Endodermal cell (in vitro differentiated cells): ENCODE measurements around the gene TINCR. TPM values are rescaled to one million over a fixed set of nuclear protein-coding genes. Genes with fewer than 3 reads are reported as not detected.

Experiments
- DNase-seq: peaks from one replicate; pipeline ENCODE4 v3.0.0-alpha.2; 2017
- H3K27ac ChIP-seq: 2 replicates; pipeline ENCODE4 v1.5.1; 2013; ENCODE audit warnings: mild to moderate bottlenecking, low read depth, low read length, moderate library complexity
- H3K27me3 ChIP-seq: 2 replicates; pipeline ENCODE4 v1.6.1; 2013; ENCODE audit warnings: mild to moderate bottlenecking, low read length, moderate library complexity; ENCODE audit not compliant: insufficient read depth, control insufficient read depth, poor library complexity, severe bottlenecking
- H3K36me3 ChIP-seq: 2 replicates; pipeline ENCODE4 v1.7.0; 2013; ENCODE audit warnings: mild to moderate bottlenecking, low read length, moderate library complexity; ENCODE audit not compliant: control insufficient read depth, insufficient read depth
- H3K4me1 ChIP-seq: one replicate; pipeline ENCODE4 v1.7.0; 2013; ENCODE audit warnings: low read length; ENCODE audit not compliant: control insufficient read depth, insufficient read depth
- H3K4me3 ChIP-seq: 2 replicates; pipeline ENCODE4 v1.5.1; 2013; ENCODE audit warnings: mild to moderate bottlenecking, low read length, moderate library complexity
- H3K9ac ChIP-seq: 2 replicates; pipeline ENCODE4 v1.6.1; 2013; ENCODE audit warnings: mild to moderate bottlenecking, low read length, moderate library complexity; ENCODE audit not compliant: poor library complexity, severe bottlenecking; ENCODE audit errors: extremely low read depth
- H3K9me3 ChIP-seq: 2 replicates; pipeline ENCODE4 v1.6.1; 2013; ENCODE audit warnings: mild to moderate bottlenecking, low read length, moderate library complexity; ENCODE audit not compliant: control insufficient read depth
- H3K27ac Mint-ChIP-seq: 2 replicates; pipeline ENCODE4 v1.8.0; 2020; ENCODE audit warnings: mixed read lengths
- H3K27me3 Mint-ChIP-seq: 2 replicates; pipeline ENCODE4 v1.8.0; 2021; ENCODE audit warnings: mild to moderate bottlenecking, mixed read lengths; ENCODE audit not compliant: insufficient read depth
- H3K36me3 Mint-ChIP-seq: 2 replicates; pipeline ENCODE4 v1.8.0; 2020; ENCODE audit warnings: low read depth, mixed read lengths
- H3K4me1 Mint-ChIP-seq: 2 replicates; pipeline ENCODE4 v1.8.0; 2020; ENCODE audit warnings: mixed read lengths
- H3K4me3 Mint-ChIP-seq: 2 replicates; pipeline ENCODE4 v1.8.0; 2020; ENCODE audit warnings: mild to moderate bottlenecking, moderate library complexity, mixed read lengths
- H3K9me3 Mint-ChIP-seq: 2 replicates; pipeline ENCODE4 v1.8.0; 2020; ENCODE audit warnings: mild to moderate bottlenecking, mixed read lengths
- WGBS, 2 experiments: methylation state at CpG; one replicate each; pipeline versions ENCODE4 v1.1.5 to v1.1.7; 2013; ENCODE audit warnings: missing lambda C conversion rate in 2 of 2, mixed read lengths in 1 of 2; ENCODE audit not compliant: insufficient coverage in 1 of 2, insufficient read length in 1 of 2; 5-methylcytosine and 5-hydroxymethylcytosine counted together
- total RNA-seq, 2 donors: library from RNA; stranded (reverse); fragmentation: NEBNext Ultra II Directional in 1 of 2; extraction: Animal tissue kit (Norgen Biotek cat#: 25700) in 1 of 2; gene quantifications; 2 replicates in 1 of 2; 3 replicates in 1 of 2; pipeline ENCODE4 v1.2.1, GENCODE V29; 2021
- TF ChIP-seq, protein P1 (sequence below): fragments of 200-600 bp; sonication (generic); conservative IDR thresholded peaks from 2 replicates; pipeline ENCODE4 v1.5.0; 2021; ENCODE audit warnings: antibody characterized with exemption, mild to moderate bottlenecking

The TINCR gene
- total RNA-seq, 2 donors from 2014 or later: 0.53 to 1.2 TPM

DNA sequence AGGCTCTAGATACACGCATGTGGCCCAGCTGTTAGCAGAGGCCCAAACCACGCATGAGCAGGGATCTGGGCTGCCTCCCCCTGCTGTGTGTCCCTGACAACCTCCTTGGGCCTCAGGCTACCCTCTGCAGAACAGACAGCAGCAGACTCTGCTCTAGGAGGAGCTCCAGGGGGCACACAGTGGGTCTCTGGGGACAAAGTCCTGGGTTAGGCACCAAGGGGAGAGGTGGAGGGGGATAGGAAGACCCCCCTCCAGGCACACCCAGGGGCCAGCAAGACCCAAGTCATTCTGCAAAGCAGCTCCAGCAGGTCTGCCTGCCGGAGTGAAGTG lies 8.0 kb downstream of the TINCR start:
- H3K4me3 ChIP-seq: no peak overlapping the region
- H3K9ac ChIP-seq: no peak overlapping the region
- TF ChIP-seq, protein P1, sequence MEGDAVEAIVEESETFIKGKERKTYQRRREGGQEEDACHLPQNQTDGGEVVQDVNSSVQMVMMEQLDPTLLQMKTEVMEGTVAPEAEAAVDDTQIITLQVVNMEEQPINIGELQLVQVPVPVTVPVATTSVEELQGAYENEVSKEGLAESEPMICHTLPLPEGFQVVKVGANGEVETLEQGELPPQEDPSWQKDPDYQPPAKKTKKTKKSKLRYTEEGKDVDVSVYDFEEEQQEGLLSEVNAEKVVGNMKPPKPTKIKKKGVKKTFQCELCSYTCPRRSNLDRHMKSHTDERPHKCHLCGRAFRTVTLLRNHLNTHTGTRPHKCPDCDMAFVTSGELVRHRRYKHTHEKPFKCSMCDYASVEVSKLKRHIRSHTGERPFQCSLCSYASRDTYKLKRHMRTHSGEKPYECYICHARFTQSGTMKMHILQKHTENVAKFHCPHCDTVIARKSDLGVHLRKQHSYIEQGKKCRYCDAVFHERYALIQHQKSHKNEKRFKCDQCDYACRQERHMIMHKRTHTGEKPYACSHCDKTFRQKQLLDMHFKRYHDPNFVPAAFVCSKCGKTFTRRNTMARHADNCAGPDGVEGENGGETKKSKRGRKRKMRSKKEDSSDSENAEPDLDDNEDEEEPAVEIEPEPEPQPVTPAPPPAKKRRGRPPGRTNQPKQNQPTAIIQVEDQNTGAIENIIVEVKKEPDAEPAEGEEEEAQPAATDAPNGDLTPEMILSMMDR: no peak
- H3K4me1 Mint-ChIP-seq: no peaks in the 10 kb centered on the region
- peaks cover 20% of the 10 kb centered on the region for H3K27me3 Mint-ChIP-seq
- no peaks in the 10 kb centered on the region for H3K9me3 ChIP-seq
- no peak overlapping the region for H3K4me3 Mint-ChIP-seq
- no peaks in the 10 kb centered on the region for H3K4me1 ChIP-seq
- H3K27ac Mint-ChIP-seq: no peak overlapping the region
- peak overlapping the region; percentile 38 for H3K27ac ChIP-seq
- no peaks in the 10 kb centered on the region for H3K36me3 Mint-ChIP-seq
- DNase-seq: no peak
- H3K36me3 ChIP-seq: no peaks in the 10 kb centered on the region
- WGBS, 2 experiments: 76 to 79% methylated on average over 3 of the region's 3 CpGs
- peaks cover 9% of the 10 kb centered on the region for H3K9me3 Mint-ChIP-seq
- H3K27me3 ChIP-seq: no peaks in the 10 kb centered on the region

DNA sequence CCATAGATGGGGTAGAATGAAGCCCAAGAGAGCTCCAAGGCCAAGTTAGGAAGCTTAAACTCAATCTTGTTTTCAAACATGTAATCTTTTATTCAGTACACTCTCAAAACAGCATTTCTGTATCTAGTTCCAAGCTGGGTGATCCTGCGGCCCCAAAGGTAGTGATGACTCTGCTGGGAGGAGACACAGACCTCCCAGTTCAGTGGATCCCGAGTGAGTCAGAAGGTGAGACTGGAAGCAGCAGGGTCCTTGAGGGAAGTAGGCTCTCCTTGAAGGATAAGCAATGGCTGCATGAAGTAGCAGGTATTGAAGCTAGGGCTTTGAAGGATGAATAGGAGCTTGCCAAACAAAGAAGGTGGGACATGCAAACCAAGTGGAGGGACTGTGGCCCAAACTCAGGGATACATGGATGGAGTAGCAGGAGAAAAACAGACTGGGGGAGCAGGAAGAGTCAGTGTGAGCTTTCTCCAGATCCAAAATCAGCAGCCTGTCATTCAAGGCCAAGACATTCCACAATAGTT lies 9.6 kb downstream of the TINCR start:
- H3K4me3 Mint-ChIP-seq: no peak overlapping the region
- Histone ChIP-seq H3K27me3 (no peaks in the 10 kb centered on the region), H3K4me1 (no peaks in the 10 kb centered on the region), H3K4me3 (no peak overlapping the region), H3K9ac (no peak overlapping the region), H3K36me3 (no peaks in the 10 kb centered on the region), H3K9me3 (no peaks in the 10 kb centered on the region), H3K27ac (no peak overlapping the region)
- no peak overlapping the region for H3K27ac Mint-ChIP-seq
- H3K36me3 Mint-ChIP-seq: no peaks in the 10 kb centered on the region
- 75% methylated on average over 2 of the region's 2 CpGs; no CpG with 5 or more reads in 1 of the 2 experiments for WGBS, 2 experiments
- peaks cover 22% of the 10 kb centered on the region for H3K27me3 Mint-ChIP-seq
- H3K4me1 Mint-ChIP-seq: no peaks in the 10 kb centered on the region
- DNase-seq: no peak
- H3K9me3 Mint-ChIP-seq: peaks cover 9% of the 10 kb centered on the region
- TF ChIP-seq, protein P1: no peak

DNA sequence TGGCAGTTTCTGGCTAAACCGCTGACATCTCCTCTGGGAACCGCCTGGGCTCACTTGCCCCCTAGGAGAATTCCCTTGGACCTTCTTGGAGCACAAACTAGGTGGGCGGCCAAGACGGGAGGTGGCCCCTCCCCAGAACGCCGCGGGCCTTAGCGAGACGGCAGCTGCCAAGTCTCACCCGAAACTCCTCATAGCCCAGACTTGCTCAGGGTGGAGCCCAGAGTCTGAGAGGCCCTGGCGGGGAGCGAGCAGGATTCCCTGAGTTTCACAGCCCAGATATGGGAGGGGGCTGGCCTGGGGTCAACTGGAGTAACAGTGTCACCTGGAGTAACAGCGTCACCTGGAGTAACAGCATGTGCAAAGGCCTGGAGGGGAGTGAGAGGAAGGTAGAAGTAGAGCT lies 10.1 kb downstream of the TINCR start:
- WGBS, 2 experiments: 88 to 92% methylated on average over 4 to 13 of the region's 13 CpGs
- Mint-ChIP-seq H3K27me3 (peaks cover 18% of the 10 kb centered on the region), H3K36me3 (no peaks in the 10 kb centered on the region), H3K9me3 (peaks cover 9% of the 10 kb centered on the region), H3K27ac (no peak overlapping the region), H3K4me1 (no peaks in the 10 kb centered on the region), H3K4me3 (no peak overlapping the region)
- Histone ChIP-seq H3K9me3 (no peaks in the 10 kb centered on the region), H3K9ac (no peak overlapping the region), H3K4me1 (no peaks in the 10 kb centered on the region), H3K4me3 (no peak overlapping the region), H3K27me3 (no peaks in the 10 kb centered on the region), H3K27ac (no peak overlapping the region), H3K36me3 (no peaks in the 10 kb centered on the region)
- TF ChIP-seq, protein P1: no peak
- DNase-seq: no peak
